GM20000 (cell line): ENCODE data around the gene PIGS.

Experiments used
- DNase-seq: peaks from one replicate; pipeline ENCODE4 v3.0.0; 2012; ENCODE audit warnings: low spot score
- TF ChIP-seq, protein P1 (sequence below): IDR thresholded peaks from 2 replicates; pipeline ENCODE4 v1.5.1; 2012; ENCODE audit warnings: mild to moderate bottlenecking, control low read depth; ENCODE audit errors: extremely low read depth, missing control alignments

PIGS gene

DNA sequence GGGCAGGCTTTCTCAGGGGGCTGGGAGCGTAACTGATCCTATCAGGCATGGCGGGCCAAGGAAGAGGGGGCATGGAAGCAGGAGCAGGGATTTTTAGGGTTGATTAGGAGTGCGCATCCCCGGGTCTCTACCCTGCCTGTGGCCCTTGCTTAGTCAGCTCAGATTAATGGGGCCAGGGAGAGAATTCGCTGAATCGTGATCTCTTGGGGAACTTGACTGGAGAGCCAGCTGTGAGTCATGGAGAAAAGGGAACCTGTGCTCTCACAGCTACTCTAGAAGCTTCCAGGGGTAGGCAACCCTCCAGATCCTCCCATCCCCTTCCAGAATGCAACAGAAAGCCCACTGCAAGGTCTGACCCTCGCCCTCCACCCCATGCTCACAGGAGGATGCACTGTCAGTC is 61.5 kb downstream of the PIGS start:
- DNase-seq: no peak
- TF ChIP-seq, protein P1, sequence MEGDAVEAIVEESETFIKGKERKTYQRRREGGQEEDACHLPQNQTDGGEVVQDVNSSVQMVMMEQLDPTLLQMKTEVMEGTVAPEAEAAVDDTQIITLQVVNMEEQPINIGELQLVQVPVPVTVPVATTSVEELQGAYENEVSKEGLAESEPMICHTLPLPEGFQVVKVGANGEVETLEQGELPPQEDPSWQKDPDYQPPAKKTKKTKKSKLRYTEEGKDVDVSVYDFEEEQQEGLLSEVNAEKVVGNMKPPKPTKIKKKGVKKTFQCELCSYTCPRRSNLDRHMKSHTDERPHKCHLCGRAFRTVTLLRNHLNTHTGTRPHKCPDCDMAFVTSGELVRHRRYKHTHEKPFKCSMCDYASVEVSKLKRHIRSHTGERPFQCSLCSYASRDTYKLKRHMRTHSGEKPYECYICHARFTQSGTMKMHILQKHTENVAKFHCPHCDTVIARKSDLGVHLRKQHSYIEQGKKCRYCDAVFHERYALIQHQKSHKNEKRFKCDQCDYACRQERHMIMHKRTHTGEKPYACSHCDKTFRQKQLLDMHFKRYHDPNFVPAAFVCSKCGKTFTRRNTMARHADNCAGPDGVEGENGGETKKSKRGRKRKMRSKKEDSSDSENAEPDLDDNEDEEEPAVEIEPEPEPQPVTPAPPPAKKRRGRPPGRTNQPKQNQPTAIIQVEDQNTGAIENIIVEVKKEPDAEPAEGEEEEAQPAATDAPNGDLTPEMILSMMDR: no peak

DNA sequence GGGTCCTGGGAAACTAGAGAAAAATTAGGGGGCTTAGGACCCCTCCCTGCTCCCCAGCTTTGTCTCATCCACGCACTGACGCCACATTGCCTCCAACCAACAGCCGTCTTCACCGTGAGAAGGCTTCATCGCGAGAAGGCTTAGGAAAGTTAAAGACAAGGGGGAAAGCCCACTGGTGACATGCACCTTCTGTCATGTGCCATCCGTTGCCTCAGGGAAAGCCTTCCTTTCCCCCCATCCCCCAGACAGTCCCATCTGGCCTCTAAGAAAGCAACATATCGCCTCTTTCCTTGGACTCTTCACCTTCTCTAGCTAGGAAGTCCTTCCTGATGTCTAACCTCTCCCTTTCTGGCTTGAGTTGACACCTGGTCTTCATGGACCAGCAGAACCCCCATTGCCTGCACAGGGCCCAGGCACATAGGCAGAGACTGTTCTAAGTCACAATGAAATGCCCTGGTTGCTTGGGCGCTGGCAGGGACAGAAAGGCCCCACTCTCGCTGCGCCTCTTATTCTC is 63.1 kb downstream of the PIGS start:
- no peak for DNase-seq
- TF ChIP-seq, protein P1: no peak

DNA sequence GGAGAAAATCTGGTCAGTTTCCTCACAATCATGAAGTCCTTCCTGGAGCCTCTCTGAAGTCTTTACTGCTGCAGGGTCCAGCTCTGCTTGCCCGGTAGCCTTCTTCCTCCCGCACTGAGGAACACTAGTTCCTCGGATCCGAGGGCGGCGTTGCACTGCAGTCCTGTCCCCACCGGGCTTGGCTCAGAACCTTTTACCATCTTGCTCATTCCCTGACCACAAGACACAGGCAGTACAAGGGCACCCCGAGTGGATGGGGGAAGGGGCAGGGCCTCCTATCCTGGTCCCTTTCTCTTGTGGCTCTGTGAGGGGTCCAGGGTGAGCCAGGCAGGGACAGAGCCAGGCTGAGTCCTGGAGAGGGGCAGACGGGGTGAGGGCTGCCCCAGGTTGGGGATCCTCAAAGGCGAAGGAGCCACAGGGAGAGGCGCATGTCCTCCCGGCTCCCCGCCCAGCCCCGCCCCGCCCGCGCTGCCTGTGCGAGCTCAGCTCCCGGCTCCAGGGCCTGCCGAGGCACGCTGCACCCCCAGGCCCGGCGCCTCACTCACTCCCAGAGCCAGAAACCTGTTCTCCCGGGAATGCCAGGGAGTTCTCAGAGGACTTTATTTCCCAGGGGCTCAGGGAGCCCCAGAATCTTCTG is 63.6 kb downstream of the PIGS start:
- TF ChIP-seq, protein P1: no peak
- no peak for DNase-seq

DNA sequence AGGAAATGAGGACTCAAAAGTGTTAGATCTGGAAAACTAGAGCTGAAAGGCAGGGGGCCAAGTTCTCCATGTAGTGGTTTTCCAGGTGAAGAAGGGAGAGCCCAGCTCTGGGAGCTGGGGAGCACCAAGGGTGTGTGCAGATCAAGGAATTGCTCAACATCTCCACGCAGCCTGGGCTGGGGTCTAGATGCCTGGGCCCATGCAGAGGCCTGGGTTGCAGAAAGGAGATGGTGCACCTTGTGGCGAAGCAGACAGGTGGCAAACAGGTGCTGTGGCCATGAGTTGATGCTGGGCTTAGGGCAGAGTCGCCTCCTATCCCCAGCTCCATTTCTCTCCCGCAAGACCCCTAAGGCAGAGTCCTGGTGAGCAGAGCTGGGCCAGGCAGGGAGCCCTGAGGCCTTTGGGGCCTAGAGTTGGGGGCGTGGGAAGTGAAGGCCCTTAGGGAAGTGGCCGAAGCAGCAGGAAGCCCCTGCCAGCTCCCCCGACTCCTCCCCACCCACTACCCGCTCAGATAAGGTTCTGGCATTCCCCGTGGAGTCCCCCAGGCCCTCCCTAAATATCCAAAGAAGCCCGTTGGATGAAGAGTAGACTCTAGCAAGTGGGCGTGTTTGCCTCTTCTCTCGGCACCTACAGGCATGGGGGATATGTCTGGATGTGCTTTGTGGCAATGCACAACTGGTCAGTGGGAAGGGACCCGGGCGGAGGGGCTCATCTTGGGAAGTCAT is 64.4 kb downstream of the PIGS start:
- no peak for DNase-seq

DNA sequence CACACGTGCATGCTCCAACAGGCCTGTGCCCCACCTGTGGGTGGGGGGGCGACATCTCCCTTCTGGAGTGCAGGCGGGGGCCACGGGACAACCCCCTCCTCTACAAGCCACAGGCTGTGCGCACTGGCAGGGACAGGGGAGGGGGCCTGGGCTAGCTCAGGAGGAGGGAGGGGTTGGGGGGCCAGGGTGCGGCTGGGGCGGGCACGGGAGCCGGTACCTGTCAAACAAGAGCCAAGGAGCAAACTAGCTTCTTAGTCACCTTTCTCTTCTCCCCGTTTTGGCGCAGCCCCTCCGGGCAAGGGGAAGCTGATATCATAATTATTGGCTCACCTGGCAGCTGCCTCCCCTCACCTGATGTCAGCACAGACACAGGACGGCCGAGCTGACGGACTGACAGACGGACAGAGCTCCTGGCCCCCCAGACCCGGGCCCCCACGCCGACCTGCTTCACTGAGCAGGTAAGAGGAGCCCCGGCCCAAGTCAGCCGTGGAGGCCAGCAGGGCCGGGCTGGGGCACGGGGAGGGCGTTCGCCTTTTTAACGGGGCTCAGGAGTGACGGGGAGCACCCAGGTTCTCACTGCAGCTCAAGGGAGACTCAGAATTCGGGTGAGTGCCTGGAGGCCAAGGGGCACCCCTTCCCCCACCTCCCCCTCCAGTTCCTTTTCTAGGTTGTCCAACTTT is 65.2 kb downstream of the PIGS start, which contains the start of gene FOXN1:
Gene FOXN1, plus strand, starts transcription at position 363 of the 680 bp plus-strand sequence. CDS start 17,622 bp downstream, outside the sequence.
- TF ChIP-seq, protein P1: no peak
- no peak for DNase-seq

More for the DNA sequence above, 64.4 kb downstream of the PIGS start:
- TF ChIP-seq, protein P1: no peak

DNA sequence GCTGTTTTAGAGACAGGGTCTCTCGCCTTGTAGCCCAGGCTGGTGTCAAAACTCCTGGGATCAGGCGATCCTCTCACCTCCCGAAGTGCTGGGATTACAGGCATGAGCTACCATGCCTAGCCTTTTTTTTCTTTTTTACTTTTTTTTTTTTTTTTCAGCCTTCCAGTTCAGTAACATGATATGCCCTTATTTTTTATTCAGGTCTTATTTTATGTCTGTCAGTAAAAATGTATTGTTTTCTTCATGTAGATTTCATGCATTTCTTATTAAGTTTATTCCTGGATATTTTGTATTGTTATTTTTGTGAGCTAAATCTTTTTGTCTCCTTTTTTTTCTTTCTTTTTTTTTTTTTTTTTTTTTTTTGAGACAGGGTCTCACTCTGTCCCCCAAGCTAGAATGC is 67.9 kb downstream of the PIGS start:
- DNase-seq: no peak
- TF ChIP-seq, protein P1: no peak
